CD4-positive, alpha-beta T cell (primary cell): ENCODE measurements around the gene ULK4. TPM values are rescaled to one million over a fixed set of nuclear protein-coding genes. Genes with fewer than 3 reads are reported as not detected.

Experiments used
- ATAC-seq: fragments of 200-7000 bp; cut with Tn5 transposase; one replicate; pipeline ENCODE4 v1.10.0; 2022; ENCODE audit warnings: mild to moderate bottlenecking; ENCODE audit not compliant: poor library complexity
- CTCF ChIA-PET: fragments of 350-600 bp; sonication (Branson Sonifier 250); formaldehyde crosslinking; loops from one replicate; lab custom pipeline; 2021; ENCODE audit warnings: antibody characterized with exemption, inconsistent platforms; lab: Charles Lee
- POLR2A ChIA-PET: fragments of 350-600 bp; sonication (Branson Sonifier 250); formaldehyde crosslinking; loops from one replicate; lab custom pipeline; 2021; ENCODE audit warnings: antibody characterized with exemption, inconsistent platforms; lab: Charles Lee
- DNase-seq, 14 experiments: peaks; one replicate each; pipeline ENCODE4 v3.0.0-alpha.2; 2013 to 2020; ENCODE audit warnings: mixed read lengths in 2 of 14
- H3K27ac ChIP-seq, 2 donors: one replicate each; pipeline versions ENCODE4 v1.5.1 to v1.7.0; 2013; ENCODE audit warnings: low read length in 2 of 2, low read depth in 1 of 2, mild to moderate bottlenecking in 1 of 2
- H3K27me3 ChIP-seq, 2 experiments: 1 replicate in 1 of 2; 2 replicates in 1 of 2; pipeline versions ENCODE4 v1.6.1 to v1.7.0; 2013; ENCODE audit warnings: low read length in 2 of 2, control low read depth in 1 of 2, mild to moderate bottlenecking in 1 of 2, moderate library complexity in 1 of 2; ENCODE audit not compliant: insufficient read depth in 2 of 2, control insufficient read depth in 1 of 2
- H3K36me3 ChIP-seq: one replicate; pipeline ENCODE4 v1.6.1; 2013; ENCODE audit warnings: low read length, control low read depth; ENCODE audit not compliant: insufficient read depth
- H3K4me1 ChIP-seq: one replicate; pipeline ENCODE4 v1.6.1; 2013; ENCODE audit warnings: low read length, control low read depth; ENCODE audit not compliant: insufficient read depth
- H3K4me3 ChIP-seq: one replicate; pipeline ENCODE4 v1.5.1; 2013; ENCODE audit warnings: mild to moderate bottlenecking, low read length, moderate library complexity
- H3K9me3 ChIP-seq, 2 experiments: 1 replicate in 1 of 2; 2 replicates in 1 of 2; pipeline versions ENCODE4 v1.6.1 to v1.7.0; 2013; ENCODE audit warnings: low read length in 2 of 2, mild to moderate bottlenecking in 2 of 2, control low read depth in 1 of 2, moderate library complexity in 1 of 2; ENCODE audit not compliant: control insufficient read depth in 1 of 2, insufficient read depth in 1 of 2
- H3K27ac Mint-ChIP-seq: one replicate; pipeline ENCODE4 v1.8.0; 2020; ENCODE audit warnings: mixed read lengths
- H3K27me3 Mint-ChIP-seq: one replicate; pipeline ENCODE4 v1.8.0; 2021; ENCODE audit warnings: mixed read lengths
- H3K36me3 Mint-ChIP-seq: one replicate; pipeline ENCODE4 v1.8.0; 2021; ENCODE audit warnings: low read depth, mixed read lengths
- H3K4me1 Mint-ChIP-seq: one replicate; pipeline ENCODE4 v1.8.0; 2021; ENCODE audit warnings: low read depth, mixed read lengths
- H3K4me3 Mint-ChIP-seq: one replicate; pipeline ENCODE4 v1.8.0; 2020; ENCODE audit warnings: mild to moderate bottlenecking, mixed read lengths
- H3K9me3 Mint-ChIP-seq: one replicate; pipeline ENCODE4 v1.8.0; 2020; ENCODE audit warnings: mixed read lengths
- intact Hi-C, 2 experiments: fragments of 100-400 bp; cut with DNase I in 1 of 2; cut with micrococcal nuclease in 1 of 2; formaldehyde crosslinking; loops; one replicate each; pipeline versions ENCODE4 v1.15.1 to v1.9.0; 2023 to 2025; cut with DNase I, micrococcal nuclease
- total RNA-seq, 174 experiments: library from RNA in 2 of 174; stranded (reverse) in 2 of 174; gene quantifications; one replicate each; pipeline ENCODE4 v1.2.3 and lab custom pipeline; 2021 to 2026
- TF ChIP-seq, protein P1 (sequence below): fragments of 200-600 bp; IDR thresholded peaks from one replicate; pipeline ENCODE4 v1.8.0; 2022; ENCODE audit warnings: antibody characterized with exemption, mild to moderate bottlenecking

The ULK4 gene
- total RNA-seq, 2 experiments from 2014 or later = 23.8 to 28.6 TPM

DNA sequence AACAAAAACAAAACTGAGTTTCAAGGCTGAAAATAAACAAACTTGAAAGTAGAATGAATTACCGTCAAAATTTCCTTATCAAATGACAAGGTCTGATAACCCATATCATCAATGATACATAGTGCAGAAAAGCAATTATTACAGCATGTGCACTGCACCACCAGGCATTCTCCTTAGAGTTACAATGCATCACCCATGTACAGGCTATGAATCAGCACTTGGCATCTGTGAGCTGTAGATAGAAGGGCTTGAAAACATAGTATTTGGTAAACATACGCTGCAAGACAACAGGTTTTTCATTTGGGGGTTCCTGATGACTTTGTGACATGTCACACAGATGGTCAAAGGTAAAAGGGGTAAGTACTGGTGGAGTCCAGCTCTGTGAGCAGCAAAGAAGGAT, 497.5 kb downstream of the ULK4 start:
- ATAC-seq = no peak
- Mint-ChIP-seq H3K27ac (no peak overlapping the region), H3K4me1 (no peaks in the 10 kb centered on the region), H3K4me3 (no peak overlapping the region), H3K27me3 (no peaks in the 10 kb centered on the region), H3K36me3 (peaks cover 40% of the 10 kb centered on the region), H3K9me3 (peaks cover 2% of the 10 kb centered on the region)
- H3K4me3 ChIP-seq = no peak overlapping the region
- peaks cover 0 to 6% of the 10 kb centered on the region in 2 experiments for H3K9me3 ChIP-seq
- TF ChIP-seq, protein P1, sequence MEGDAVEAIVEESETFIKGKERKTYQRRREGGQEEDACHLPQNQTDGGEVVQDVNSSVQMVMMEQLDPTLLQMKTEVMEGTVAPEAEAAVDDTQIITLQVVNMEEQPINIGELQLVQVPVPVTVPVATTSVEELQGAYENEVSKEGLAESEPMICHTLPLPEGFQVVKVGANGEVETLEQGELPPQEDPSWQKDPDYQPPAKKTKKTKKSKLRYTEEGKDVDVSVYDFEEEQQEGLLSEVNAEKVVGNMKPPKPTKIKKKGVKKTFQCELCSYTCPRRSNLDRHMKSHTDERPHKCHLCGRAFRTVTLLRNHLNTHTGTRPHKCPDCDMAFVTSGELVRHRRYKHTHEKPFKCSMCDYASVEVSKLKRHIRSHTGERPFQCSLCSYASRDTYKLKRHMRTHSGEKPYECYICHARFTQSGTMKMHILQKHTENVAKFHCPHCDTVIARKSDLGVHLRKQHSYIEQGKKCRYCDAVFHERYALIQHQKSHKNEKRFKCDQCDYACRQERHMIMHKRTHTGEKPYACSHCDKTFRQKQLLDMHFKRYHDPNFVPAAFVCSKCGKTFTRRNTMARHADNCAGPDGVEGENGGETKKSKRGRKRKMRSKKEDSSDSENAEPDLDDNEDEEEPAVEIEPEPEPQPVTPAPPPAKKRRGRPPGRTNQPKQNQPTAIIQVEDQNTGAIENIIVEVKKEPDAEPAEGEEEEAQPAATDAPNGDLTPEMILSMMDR = no peak
- ChIA-PET POLR2A (no interaction called here), CTCF (no interaction called here)
- H3K4me1 ChIP-seq = no peaks in the 10 kb centered on the region
- no peaks in the 10 kb centered on the region for H3K36me3 ChIP-seq
- no peaks in the 10 kb centered on the region for H3K27me3 ChIP-seq
- DNase-seq = no peak
- H3K27ac ChIP-seq = no peak overlapping the region
- intact Hi-C loops = no loop called here

DNA sequence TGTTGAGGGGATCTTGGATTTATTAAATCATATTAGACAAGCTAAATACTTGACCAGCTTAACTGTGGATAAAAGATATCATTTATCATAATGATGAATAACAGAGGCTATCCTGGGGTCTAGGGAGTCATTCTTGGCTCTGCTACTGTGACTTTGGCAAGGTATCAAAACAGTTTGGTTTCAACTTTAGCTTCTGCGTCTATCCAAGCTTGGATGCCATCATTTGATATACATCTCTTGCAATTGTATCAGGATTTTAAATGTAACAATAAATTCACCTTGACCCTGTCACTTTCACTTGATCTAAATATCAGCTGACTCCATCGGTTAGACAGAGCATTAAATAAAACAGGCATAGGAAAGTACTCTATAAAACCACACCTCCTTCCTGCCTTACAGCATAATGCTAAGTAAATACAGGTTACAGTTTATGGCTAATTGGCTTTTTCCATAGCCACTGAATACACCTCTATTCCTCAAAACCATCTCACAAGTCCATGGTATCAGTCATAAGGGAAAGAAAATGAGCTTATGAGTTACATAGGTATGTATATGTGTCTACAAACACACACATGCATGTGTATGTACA, 499.7 kb downstream of the ULK4 start:
- no peaks in the 10 kb centered on the region for H3K4me1 ChIP-seq
- Mint-ChIP-seq H3K27ac (no peak overlapping the region), H3K4me1 (no peaks in the 10 kb centered on the region), H3K36me3 (peaks cover 31% of the 10 kb centered on the region), H3K4me3 (no peak overlapping the region), H3K9me3 (no peaks in the 10 kb centered on the region), H3K27me3 (no peaks in the 10 kb centered on the region)
- ChIA-PET CTCF (interaction anchor here (1.1 kb wide), 1 partner anchor 9 kb away, joined by 4 read pairs; no protein-coding TSS in a partner anchor), POLR2A (no interaction called here)
- intact Hi-C loops = no loop called here
- DNase-seq = no peak
- no peak overlapping the region for H3K4me3 ChIP-seq
- H3K27me3 ChIP-seq = no peaks in the 10 kb centered on the region
- H3K27ac ChIP-seq = no peak overlapping the region
- no peaks in the 10 kb centered on the region for H3K36me3 ChIP-seq
- TF ChIP-seq, protein P1 = no peak
- no peak for ATAC-seq
- H3K9me3 ChIP-seq = no peaks in the 10 kb centered on the region

DNA sequence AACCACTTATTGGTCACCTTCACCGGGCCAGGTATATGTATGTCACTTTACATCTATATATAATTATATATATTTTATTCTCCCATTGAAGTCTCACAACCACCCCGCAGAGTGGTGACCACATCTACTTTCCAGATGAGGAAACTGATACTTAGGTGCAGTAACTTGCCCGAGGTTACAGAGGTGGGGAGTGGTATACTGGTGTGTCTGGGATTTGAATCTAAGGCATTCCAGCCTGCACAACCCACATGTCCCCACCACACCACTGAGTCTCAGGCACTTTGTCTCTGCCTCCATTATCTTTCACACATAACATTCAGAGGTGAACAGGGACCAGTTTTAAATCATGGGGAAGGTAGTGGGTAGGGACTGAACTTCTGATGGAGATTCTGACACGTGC, 501.2 kb downstream of the ULK4 start:
- Mint-ChIP-seq H3K4me1 (no peaks in the 10 kb centered on the region), H3K27me3 (no peaks in the 10 kb centered on the region), H3K36me3 (peaks cover 31% of the 10 kb centered on the region), H3K4me3 (no peak overlapping the region), H3K9me3 (no peaks in the 10 kb centered on the region), H3K27ac (no peak overlapping the region)
- intact Hi-C loops = no loop called here
- ATAC-seq = no peak
- Histone ChIP-seq H3K27ac (no peak overlapping the region), H3K4me3 (no peak overlapping the region), H3K4me1 (no peaks in the 10 kb centered on the region), H3K27me3 (no peaks in the 10 kb centered on the region), H3K36me3 (no peaks in the 10 kb centered on the region), H3K9me3 (no peaks in the 10 kb centered on the region)
- CTCF ChIA-PET = no interaction called here
- TF ChIP-seq, protein P1 = no peak
- no peak for DNase-seq
- POLR2A ChIA-PET = no interaction called here
